MV-4-11 (cell line): ENCODE measurements around the gene OR51L1.
A peak's percentile ranks its signal among the peaks of the same experiment; 100 is the strongest.
"Not testable (repeated sequence)": the region's sequence is repeated elsewhere in the genome, so short reads cannot be mapped to it uniquely, and the experiment has no call there.

Experiments
- DNase-seq: peaks from one replicate; lab custom pipeline; 2025; lab: John Stamatoyannopoulos, UW

Gene OR51L1

DNA sequence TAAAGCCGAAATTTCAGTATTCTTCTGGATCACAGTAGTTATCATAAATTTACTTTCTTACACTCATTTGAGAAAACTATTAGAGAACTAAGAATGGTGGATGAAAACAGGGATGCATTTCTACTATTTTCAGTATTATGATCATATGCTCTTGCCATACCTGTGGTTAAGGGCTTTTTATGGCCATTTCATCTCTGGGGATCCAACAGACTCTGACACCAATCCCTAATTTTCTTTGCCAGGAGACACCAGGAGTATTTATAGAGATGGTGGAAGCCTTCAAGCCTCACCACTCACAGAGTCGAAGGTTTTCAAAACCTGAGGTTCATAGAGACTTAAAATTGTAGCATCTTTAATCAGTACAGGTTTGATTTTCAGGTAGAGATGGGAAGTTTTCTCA, at the start of gene OR51L1:
Gene OR51L1 (plus strand): TSS at position 301 of the 400 bp plus-strand sequence. CDS start 4,132 bp downstream, outside the sequence.
- no peak for DNase-seq

GRCh38 chr11:4947505-4947904, 47.1 kb upstream of the OR51L1 start, which contains the start of gene OR51A4:
TSS of gene OR51A4 (minus strand) at chr11:4947605. CDS start at chr11:4947100, 505 bp downstream.
- DNase-seq: no peak

DNA sequence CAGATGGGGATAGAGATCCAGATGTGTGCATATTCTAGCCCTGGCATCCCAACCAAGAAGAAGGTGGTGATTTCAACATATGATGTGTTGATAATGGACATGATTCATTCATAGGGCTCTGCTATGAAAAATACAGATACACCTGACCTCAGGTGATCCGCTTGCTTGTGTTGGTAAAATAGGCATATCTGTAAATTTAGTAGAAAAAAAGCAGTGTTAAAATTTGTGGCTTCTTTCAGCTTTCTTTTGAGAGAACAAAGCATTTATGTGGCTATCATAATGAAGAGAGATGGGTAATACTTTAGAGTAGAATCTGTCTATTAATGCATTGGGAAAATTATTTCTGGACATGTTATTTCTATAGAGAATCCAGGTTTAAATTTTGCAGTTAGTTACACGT, 39.0 kb upstream of the OR51L1 start, which contains the start of gene OR51A2:
Gene OR51A2 (minus strand): TSS at position 101 of the 400 bp plus-strand sequence. CDS start 0 bp downstream, at position 101.
- not testable (repeated sequence) for DNase-seq

DNA sequence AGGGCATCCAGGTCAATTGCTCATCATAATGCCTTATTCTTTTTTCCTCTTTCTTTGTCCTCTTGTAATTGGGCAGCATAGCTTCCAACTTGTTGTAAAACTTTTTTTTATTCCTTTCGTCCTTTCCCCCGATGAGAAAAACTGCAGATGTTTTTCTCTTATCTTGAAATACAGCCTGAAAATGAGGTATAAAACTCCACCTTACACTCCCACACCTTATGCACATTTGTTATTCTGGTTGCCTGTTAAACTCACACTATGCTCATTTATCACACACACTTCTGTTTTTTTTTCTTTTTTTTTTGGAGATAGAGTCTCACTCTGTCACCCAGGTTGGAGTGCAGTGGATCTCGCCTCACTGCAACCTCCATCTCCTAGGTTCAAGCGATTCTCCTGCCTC, 37.3 kb upstream of the OR51L1 start:
- no peak for DNase-seq

DNA sequence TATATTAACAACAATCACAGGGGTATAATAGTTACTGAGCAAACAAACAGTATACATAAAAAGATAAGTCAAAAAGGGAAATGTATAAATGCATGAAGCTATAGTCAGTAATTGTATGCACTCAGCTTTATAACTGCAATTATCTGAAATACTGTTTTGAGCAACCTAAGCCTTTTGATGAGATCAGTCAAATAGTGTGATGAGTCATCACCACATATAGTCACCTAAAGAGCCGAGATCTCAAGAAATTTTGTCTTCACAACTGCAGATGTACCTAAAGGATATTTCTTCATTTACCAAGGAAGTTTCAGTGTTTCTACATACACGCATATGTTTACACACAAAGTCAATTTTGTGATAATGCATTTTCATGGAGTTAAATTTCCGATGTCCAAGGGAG, 33.8 kb upstream of the OR51L1 start:
- no peak for DNase-seq

- DNase-seq: no peak
Observed at GRCh38 chr11:4962816-4963215, 31.8 kb upstream of the OR51L1 start.

DNA sequence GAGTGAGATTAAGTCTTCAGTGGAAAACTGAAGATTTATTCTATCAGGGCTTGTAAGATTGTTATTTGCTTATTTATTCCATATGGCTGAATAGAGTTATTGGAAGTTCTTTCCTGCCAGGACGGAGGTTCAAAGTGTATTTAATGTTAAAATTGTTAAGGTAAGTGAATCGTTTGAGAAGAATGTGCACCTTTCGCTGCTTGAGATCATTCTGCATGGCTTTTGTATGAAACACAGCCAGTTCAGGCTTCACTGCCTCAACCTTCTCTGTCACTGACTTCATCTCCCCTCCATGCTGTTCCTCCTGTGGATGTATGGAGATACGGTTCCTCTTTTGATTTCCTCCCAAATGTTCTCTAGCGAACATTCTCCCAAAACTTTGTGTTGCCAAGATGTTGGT, 19.2 kb upstream of the OR51L1 start:
- DNase-seq: no peak

DNA sequence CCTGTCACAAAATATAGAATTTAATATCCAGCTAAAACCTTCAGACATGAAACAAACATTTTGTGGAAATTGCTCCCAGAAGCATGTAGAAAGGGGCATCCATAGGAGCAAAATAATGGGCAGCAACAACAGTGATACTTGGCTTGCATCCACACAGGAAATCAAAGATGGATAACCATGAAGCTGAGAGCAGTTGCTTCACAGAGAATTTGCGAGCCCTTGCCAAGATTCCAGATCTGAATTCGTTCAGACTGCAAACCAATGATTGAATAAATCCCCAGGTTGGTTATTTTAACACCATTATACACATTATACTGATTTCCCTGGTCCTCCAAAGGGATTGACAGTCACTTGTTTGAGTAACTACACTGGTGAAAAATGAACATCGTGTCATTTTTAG, 15.6 kb upstream of the OR51L1 start:
- DNase-seq: no peak

- no peak for DNase-seq
Observed at GRCh38 chr11:4982678-4983077, 12.0 kb upstream of the OR51L1 start.

- DNase-seq: no peak
Observed at GRCh38 chr11:4983841-4984240, 10.8 kb upstream of the OR51L1 start.

- no peak for DNase-seq
Observed at GRCh38 chr11:4991060-4991459, 3.6 kb upstream of the OR51L1 start.

- DNase-seq: peak; percentile 46
Observed at GRCh38 chr11:5004424-5005274, 10.0 kb downstream of the OR51L1 start.

GRCh38 chr11:5007561-5007960, 12.9 kb downstream of the OR51L1 start:
- DNase-seq: no peak

DNA sequence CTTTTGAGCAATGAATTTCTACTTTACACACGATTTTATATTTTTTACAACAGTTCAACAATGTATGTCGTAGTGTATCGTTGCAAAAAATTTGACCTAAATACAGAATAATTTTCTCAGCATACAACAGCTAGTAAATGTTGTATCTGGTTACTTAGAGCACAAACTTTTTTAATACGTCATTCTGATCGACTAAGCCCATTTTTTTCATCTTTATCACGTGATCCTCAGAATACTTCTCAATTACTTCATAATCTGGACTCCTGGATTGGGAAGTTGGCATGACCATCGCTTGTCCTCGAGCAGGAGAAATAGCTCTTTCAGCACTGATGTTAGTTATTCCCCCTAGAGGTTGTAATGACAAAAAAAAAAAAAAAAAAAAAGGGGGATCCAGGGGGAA, 16.6 kb downstream of the OR51L1 start:
- no peak for DNase-seq

DNA sequence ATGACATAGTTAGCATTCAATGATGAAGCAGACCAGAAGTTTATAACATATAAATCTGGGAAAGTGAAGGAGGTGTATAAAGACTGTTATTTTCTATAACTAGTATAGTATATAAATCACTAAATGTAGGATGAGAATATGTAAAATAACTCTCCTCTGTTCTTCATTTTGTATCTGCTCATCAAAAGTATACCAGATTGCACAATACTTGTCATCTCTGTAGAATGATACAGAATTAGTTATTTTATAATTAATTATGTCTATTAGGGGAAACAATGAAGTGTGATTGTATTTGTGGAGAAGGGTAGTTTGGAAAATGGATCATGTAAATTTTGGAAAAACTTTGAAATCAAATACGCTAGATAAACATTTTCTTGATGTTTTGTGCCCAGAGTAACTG, 18.4 kb downstream of the OR51L1 start:
- no peak for DNase-seq

DNA sequence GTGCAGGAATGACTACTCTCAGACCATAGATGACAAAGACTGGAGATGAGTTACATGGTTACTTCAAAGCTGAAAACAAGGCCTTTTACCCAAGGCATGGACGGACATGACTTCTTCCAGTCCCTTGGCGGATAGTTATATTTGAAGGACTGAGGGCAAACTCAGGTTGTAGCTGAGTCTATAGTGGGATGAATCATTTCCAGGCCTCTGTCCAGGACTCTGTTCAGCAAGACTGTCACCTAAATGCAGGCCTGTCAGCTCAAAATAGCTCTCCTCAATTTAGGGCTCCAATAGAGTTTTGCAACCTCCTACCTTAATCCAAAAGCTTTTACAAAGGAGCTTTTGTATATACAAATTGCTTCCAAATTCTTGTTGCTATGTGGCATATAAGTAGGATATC, 27.3 kb downstream of the OR51L1 start:
- DNase-seq: no peak

- no peak for DNase-seq
Observed at GRCh38 chr11:5036669-5037068, 42.0 kb downstream of the OR51L1 start.

DNA sequence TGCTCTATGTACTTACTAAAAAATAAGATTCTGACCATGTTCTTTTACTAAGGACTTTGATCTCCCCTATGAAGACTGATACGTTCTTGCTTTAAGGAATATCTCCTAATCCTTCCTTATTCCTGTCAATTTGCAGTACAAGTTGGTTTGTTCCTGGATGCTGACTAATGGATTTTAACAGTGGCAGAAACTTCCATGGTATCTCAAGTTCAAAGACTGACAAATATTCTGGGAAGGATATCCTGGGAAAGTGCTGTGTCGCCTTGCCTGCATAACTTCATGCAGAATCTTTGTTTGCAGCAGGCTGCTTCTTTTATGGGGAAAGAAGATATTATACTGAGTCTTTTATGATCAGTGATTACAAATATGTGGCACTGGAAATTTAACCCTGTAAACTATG, 43.3 kb downstream of the OR51L1 start:
- DNase-seq: no peak

DNA sequence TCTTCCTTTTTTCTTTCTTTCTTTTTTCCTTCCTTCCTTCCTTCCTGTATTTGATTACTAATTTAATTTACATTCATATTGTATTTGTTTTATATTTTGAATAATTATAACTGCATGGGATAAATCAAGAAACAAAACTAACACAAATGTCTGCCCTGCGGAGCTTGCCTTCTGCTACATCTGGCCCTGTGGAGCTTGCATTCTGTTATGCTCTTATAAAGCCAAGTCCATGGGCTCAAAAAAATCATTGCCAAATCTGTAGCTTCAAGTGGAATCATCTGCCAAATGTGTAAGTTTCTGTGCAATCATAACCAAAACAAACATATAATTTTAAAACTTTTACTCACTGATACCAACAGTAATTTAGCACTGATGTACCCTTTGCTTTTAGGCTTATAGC, 43.7 kb downstream of the OR51L1 start:
- DNase-seq: no peak

DNA sequence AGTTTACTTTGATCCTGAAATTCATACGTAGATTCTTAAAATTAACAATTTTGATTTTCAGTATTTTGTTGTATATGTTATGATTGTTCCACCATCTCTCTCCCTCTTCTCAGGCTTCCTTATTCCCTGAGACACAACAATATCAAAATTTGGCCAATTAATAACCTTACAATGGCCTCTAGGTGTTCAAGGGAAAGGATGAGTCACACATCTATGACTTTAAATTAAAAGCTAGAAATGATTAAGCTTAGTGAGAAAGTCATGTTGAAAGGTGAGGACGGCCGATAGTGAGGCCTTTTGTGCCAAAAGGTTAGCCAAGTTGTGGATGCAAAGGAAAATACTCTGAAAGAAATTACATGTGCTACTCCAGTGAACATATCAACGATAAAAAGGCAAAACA, 46.2 kb downstream of the OR51L1 start:
- DNase-seq: no peak

DNA sequence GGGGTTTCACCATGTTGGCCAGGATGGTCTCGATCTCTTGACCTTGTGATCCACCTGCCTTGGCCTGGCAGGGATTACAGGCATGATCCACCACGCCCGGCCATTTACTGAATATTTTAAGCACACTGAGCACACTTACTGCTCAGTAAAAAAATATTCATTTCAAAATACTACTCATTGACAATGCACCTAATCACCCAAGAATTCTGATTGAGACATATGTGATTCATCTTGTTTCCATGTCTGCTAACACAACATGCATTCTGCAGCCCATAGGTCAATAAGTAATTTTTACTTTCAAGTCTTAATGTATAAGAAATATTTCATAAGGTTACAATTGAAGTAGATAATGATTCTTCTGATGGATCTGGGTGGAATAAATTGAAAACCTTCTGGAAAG, 47.4 kb downstream of the OR51L1 start:
- no peak for DNase-seq

DNA sequence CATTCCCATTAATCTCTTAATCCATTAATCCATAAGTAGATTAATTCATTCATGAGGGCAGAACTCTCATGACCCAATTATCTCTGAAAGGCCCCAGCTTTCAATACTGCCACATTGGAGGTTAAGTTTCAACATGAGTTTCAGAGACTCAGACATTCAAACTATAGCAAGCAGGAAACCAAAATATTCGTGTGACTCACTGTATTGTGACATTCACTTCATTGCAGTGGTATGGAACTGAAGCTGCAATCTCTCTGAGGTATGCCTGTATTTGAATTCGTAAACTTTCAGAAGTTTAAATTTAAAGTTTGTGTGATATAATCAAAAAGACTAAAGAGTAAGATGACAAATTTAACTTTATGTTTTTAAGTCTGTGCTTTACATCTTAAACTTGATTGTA, 48.7 kb downstream of the OR51L1 start:
- DNase-seq: peak; percentile 90

GRCh38 chr11:5046226-5046625, 51.6 kb downstream of the OR51L1 start, which contains the start of gene OR52J3:
TSS of gene OR52J3 (plus strand) at chr11:5046526. CDS start at chr11:5046526, 0 bp downstream.
- DNase-seq: no peak
